ENCODE measurements around the gene TPMT.

The TPMT gene

GRCh38 chr6:18107061-18107460 is 47.8 kb downstream of the TPMT start:
- no peak for DNase-seq

- DNase-seq = peak in 1 of 2 experiments; percentile 9
These were observed 51.9 kb downstream of the TPMT start for GRCh38 chr6:18102783-18103509.

- DNase-seq = no peak
These were observed 53.0 kb downstream of the TPMT start for GRCh38 chr6:18101873-18102272.

GRCh38 chr6:18101271-18101670 is 53.6 kb downstream of the TPMT start:
- DNase-seq = no peak

GRCh38 chr6:18100296-18100695 is 54.6 kb downstream of the TPMT start:
- DNase-seq = no peak

GRCh38 chr6:18099511-18099910 is 55.4 kb downstream of the TPMT start:
- DNase-seq = no peak

- DNase-seq = no peak
These were observed 58.5 kb downstream of the TPMT start for GRCh38 chr6:18096423-18096822.

- no peak for DNase-seq
These were observed 63.5 kb downstream of the TPMT start for GRCh38 chr6:18091382-18091781.

GRCh38 chr6:18090349-18090786 is 64.5 kb downstream of the TPMT start:
- no peak for DNase-seq

GRCh38 chr6:18088419-18089296 is 66.2 kb downstream of the TPMT start:
- DNase-seq = no peak

- DNase-seq = no peak
These were observed 67.3 kb downstream of the TPMT start for GRCh38 chr6:18087396-18088165.

GRCh38 chr6:18081025-18081668 is 73.7 kb downstream of the TPMT start:
- DNase-seq = no peak

- DNase-seq = no peak
These were observed 74.3 kb downstream of the TPMT start for GRCh38 chr6:18080544-18080943.

- DNase-seq = no peak
These were observed 76.0 kb downstream of the TPMT start for GRCh38 chr6:18078866-18079265.

All from cerebellar nuclear complex (tissue), 1 donor.